G401 (cell line): ENCODE results near the gene AVPR2. TPM values are rescaled to one million over a fixed set of nuclear protein-coding genes. Genes with fewer than 3 reads are reported as not detected.
A peak's percentile ranks its signal among the peaks of the same experiment; 100 is the strongest.

Source experiments
- DNase-seq: peaks from one replicate; pipeline ENCODE4 v3.0.0-alpha.2; 2015; ENCODE audit warnings: low spot score
- in situ Hi-C: cut with HindIII; loops from 2 replicates; pipeline ENCODE4 v1.10.0; 2016; ENCODE audit warnings: low sequenced_read_pairs, mixed read lengths
- total RNA-seq: library from RNA; depleted of rRNA; stranded (reverse); fragments of >200 nt; shearing (Covaris generic); gene quantifications from 2 replicates; pipeline ENCODE4 v1.2.3, GENCODE V29; 2014; rRNA removed

The AVPR2 gene
- total RNA-seq, result 0.25 TPM in 1 of 2 replicates, not detected in the other

- DNase-seq, result no peak
- in situ Hi-C loops, result no loop called here
These were observed at the start of gene AVPR2 for GRCh38 chrX:153903991-153904957. Gene AVPR2, plus strand, starts transcription at chrX:153904673. Its CDS starts 473 bp downstream, at chrX:153905146.

- DNase-seq, result no peak
- in situ Hi-C loops, result no loop called here
These were observed 49.8 kb upstream of the AVPR2 start for GRCh38 chrX:153854702-153855101.

DNA sequence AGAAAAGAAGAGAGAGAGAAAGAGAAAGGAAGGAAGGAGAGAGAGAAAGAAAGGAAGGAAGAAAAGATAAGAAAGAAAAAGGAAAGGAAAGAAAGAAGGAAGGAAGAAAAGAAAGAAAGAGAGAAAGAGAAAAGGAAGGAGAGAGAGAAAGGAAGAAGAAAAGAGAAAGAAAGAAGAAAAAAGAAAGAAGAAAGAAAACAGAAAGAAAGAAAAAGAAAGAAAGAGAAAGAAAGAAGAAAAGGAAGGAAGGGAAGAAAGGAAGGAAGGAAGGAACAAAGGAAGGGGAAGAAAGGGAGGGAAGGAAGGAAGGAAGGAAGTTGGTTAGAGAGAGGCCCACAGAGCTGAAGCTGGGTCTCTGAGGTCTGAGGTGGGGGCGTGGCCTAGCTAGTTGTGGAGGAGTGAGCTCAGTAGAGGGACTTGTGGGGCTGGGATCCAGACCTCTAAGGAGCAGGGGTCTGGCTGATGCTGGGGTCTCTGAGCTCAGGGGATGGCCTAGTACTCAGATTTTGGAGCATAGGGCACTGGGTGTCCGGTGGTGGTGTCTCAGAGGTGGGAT, 47.0 kb upstream of the AVPR2 start:
- in situ Hi-C loops, result no loop called here
- no peak for DNase-seq

- in situ Hi-C loops, result no loop called here
- DNase-seq, result no peak
These were observed 43.3 kb upstream of the AVPR2 start for GRCh38 chrX:153861151-153861550.

- peak; percentile 83 for DNase-seq
- in situ Hi-C loops, result no loop called here
These were observed 42.7 kb upstream of the AVPR2 start for GRCh38 chrX:153861733-153862310.

- peak; percentile 76 for DNase-seq
- in situ Hi-C loops, result no loop called here
These were observed 41.9 kb upstream of the AVPR2 start for GRCh38 chrX:153862369-153863250.

DNA sequence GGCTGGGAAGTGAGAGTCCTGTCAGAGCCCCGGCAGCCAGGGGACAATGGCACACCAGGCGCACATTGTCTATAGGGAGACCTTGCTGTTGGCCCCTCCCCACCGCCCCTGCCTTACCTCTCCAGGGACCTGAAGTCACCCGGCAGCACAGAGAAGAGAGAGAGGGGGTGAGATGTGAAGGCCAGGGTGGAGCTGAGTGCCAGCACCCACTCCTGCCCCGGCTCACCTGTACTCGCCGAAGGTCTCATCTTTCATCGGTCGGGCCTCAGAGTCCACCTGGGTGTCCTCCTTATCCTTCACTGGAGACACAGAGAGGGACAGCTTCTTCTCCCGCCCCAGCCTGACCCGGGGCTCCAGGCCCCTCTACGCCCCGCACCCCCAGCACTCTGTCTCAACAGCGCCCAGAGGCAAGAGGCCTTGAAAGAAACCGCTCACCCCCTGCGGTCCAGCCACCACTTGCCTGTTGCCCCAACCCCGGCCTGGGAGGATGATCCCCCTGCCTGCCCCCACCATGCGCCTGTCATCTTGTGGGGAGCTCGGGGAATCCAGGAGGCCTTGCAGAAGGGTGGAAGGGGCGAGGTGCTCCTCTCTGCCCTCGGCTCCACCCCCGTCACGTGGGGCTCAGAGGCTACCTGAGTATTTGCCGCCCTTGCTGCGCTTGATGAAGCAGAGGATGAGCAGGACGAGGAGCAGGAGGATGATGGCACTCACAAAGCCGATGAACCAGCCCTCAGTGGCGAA, 41.1 kb upstream of the AVPR2 start:
- in situ Hi-C loops, result no loop called here
- DNase-seq, result no peak

GRCh38 chrX:153864101-153864500, 40.4 kb upstream of the AVPR2 start:
- in situ Hi-C loops, result no loop called here
- no peak for DNase-seq

- in situ Hi-C loops, result no loop called here
- DNase-seq, result no peak
These were observed 39.7 kb upstream of the AVPR2 start for GRCh38 chrX:153864561-153865320.

DNA sequence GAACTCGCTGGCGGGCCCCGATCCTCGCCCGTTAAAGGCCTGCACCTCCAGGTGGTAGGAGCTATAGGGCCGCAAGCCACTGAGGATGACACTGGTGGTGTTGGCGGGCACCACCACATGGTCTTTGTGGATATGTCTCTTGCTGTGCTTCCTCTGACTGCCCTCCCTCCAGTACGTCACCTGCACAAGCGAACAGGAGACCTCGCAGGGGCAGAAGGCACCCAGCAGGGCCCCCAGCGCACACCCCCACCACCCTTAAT, 39.2 kb upstream of the AVPR2 start:
- in situ Hi-C loops, result no loop called here
- DNase-seq, result no peak

DNA sequence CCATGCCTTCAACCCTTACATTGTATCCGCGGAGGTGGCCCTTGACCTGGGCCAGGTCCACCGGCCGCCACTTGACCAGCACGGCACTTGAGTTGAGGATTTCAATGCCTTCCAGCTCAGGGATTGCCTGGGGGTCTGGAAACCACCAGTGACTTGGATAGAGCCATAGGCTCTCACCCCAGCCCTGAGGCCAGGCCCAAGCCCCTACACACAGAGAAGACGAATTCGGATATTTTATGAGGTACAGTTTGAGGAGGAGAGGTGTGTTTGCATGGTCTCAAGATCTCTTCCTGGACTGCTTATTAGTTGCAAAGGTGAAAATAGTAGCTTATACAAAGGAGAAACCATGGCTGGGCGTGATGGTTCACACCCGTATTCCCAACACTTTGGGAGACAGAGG, 38.8 kb upstream of the AVPR2 start:
- no peak for DNase-seq
- in situ Hi-C loops, result no loop called here

GRCh38 chrX:153866302-153867019, 38.0 kb upstream of the AVPR2 start:
- peak; percentile 65 for DNase-seq
- in situ Hi-C loops, result no loop called here

GRCh38 chrX:153867139-153867538, 37.3 kb upstream of the AVPR2 start:
- in situ Hi-C loops, result no loop called here
- DNase-seq, result no peak

- no peak for DNase-seq
- in situ Hi-C loops, result no loop called here
These were observed 36.8 kb upstream of the AVPR2 start for GRCh38 chrX:153867671-153868070.

GRCh38 chrX:153868576-153869472, 35.6 kb upstream of the AVPR2 start:
- no peak for DNase-seq
- in situ Hi-C loops, result no loop called here

DNA sequence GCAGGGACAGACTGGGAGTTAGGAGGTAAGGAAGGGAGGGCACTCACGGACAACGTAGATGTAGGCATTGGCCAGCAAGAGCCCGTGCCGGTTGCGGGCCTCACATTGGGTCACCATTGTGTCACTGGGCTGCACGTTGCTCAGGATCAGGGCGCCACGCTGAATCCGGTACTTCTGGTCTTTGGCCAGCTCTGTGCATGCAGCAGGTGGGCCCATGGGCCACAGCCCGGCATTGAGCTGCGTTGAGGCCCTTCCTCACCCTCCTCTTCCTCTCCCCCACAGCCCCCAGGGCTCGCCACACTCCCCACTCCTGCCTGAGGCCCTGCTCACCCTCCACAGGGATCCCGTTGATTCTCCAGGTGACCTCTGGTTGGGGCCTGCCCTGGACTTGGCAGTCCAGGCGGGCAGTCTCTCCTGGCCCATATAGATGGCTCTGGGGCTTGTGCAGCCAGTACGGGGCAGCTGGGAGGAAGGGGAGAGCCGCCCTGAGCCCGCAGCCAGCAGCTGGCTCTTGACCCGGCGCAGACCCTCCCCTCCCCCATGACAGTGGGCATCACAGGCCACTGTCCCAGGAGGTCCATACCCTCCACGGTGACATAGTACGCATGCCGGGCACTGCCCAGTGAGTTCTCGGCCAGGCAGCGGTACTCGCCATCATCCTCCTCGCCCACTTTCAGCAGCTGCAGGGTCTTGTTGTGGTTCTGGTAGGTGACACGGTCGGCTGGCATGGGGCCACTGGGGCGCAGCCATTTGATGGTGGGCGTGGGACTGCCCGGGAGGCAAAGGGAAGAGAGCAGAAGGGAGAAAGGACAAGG, 34.8 kb upstream of the AVPR2 start:
- no peak for DNase-seq
- in situ Hi-C loops, result no loop called here
